ENCODE data around the gene ENO3. TPM values are rescaled to one million over a fixed set of nuclear protein-coding genes. Genes with fewer than 3 reads are reported as not detected.
"Not testable (repeated sequence)": the region's sequence is repeated elsewhere in the genome, so short reads cannot be mapped to it uniquely, and the experiment has no call there.

Gene ENO3
- total and polyA plus RNA-seq, 11 donors: 253 to 1,459 (median 668) TPM

DNA sequence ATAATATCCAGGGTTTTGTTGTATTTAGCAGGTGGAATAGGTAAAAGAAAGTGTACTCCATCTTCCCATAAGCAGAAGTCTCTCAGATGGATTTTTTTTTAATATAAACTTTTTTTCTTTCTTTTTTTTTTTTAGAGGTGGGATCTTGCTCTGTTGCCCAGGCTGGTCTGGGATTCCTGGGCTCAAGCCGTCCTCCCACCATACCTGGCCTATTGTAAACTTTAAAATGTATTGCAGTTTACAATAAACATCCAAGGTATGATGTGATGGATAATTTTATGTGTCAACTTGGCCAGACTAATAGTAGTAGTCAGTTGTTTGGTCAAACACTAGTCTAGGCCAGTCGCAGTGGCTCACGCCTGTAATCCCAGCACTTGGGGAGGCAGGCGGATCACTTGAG lies 29.6 kb upstream of the ENO3 start:
- no peaks in the 10 kb centered on the region for H3K27me3 ChIP-seq
- peaks cover 0 to 9% (median 0%) of the 10 kb centered on the region in 12 donors for H3K4me1 ChIP-seq
- no peak overlapping the region for H3K4me3 ChIP-seq
- no peak overlapping the region for H3K27ac ChIP-seq
- TF ChIP-seq, protein P1, sequence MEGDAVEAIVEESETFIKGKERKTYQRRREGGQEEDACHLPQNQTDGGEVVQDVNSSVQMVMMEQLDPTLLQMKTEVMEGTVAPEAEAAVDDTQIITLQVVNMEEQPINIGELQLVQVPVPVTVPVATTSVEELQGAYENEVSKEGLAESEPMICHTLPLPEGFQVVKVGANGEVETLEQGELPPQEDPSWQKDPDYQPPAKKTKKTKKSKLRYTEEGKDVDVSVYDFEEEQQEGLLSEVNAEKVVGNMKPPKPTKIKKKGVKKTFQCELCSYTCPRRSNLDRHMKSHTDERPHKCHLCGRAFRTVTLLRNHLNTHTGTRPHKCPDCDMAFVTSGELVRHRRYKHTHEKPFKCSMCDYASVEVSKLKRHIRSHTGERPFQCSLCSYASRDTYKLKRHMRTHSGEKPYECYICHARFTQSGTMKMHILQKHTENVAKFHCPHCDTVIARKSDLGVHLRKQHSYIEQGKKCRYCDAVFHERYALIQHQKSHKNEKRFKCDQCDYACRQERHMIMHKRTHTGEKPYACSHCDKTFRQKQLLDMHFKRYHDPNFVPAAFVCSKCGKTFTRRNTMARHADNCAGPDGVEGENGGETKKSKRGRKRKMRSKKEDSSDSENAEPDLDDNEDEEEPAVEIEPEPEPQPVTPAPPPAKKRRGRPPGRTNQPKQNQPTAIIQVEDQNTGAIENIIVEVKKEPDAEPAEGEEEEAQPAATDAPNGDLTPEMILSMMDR (IDR thresholded peaks at IDR 0.05): no peak
- TF ChIP-seq POLR2A (IDR thresholded peaks at IDR 0.05): no peak
- H3K9me3 ChIP-seq: no peaks in the 10 kb centered on the region
- ATAC-seq: no peak
- DNase-seq: no peak
- no peaks in the 10 kb centered on the region for H3K36me3 ChIP-seq
- 92 to 96% (median 94%) methylated on average over 4 of the region's 4 CpGs for WGBS, 4 donors
- intact Hi-C loops (cut with DNase I): no loop called here

DNA sequence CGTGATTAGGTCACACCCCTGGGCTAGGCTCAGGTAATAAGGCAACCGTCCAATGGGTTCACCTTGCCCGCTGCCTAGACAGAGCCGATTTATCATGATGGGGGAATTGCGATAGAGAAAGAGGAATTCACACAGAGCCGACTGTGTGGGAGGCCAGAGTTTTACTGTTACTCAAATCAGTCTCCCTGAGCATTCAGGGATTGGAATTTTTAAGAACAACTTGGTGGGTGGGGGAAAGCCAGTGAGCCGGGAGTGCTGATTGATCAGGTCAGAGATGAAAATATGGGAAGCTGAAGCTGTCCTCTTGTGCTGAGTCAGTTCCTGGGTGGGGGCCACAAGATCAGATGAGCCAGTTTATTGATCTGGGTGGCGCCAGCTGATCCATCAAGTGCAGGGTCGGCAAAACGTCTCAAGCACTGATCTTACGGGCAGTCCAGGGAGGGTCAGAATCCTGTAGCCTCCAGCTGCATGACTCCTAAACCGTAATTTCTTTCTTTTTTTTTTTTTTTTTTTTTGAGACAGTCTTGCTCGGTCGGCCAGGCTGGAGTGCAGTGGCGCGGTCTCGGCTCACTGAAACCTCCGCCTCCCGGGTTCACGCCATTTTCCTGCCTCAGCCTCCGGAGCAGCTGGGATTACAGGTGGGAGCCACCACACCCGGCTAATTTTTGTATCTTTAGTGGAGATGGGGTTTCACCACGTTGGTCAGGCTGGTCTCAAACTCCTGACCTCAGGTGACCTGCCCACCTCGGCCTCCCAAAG lies 24.2 kb upstream of the ENO3 start:
- intact Hi-C loops (cut with DNase I); H3K36me3 ChIP-seq; H3K4me3 ChIP-seq; H3K27ac ChIP-seq; H3K9me3 ChIP-seq; ATAC-seq; H3K4me1 ChIP-seq; DNase-seq; H3K27me3 ChIP-seq: not testable (repeated sequence)
- 88 to 91% (median 89%) methylated on average over 24 of the region's 24 CpGs for WGBS, 4 donors

DNA sequence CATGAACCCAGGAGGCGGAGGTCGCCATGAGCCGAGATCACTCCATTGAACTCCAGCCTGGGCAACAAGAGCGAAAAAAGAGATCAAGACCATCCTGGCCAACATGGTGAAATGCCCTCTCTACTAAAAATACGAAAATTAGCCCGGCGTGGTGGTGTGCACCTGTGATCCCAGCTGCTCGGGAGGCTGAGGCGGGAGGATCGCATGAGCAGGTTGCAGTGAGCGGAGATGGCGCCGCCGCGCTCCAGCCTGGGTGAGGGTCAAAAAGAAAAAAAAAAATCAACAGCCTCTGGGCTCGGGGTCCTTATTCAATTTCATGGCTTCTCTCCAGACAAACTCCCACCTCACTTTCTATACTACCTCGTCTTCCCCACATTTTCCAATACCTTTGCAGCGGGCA lies 22.0 kb upstream of the ENO3 start:
- Histone ChIP-seq H3K4me3 (no peak overlapping the region), H3K27me3 (no peaks in the 10 kb centered on the region), H3K27ac (no peak overlapping the region), H3K36me3 (peaks cover 0 to 6% (median 0%) of the 10 kb centered on the region in 9 donors), H3K9me3 (no peaks in the 10 kb centered on the region), H3K4me1 (peaks cover 0 to 7% (median under 1%) of the 10 kb centered on the region in 12 donors)
- intact Hi-C loops (cut with DNase I): no loop called here
- ATAC-seq: no peak
- no peak for TF ChIP-seq POLR2A (IDR thresholded peaks at IDR 0.05)
- TF ChIP-seq, protein P1 (IDR thresholded peaks at IDR 0.05): no peak
- DNase-seq: no peak
- 97 to 98% (median 98%) methylated on average over 18 of the region's 18 CpGs for WGBS, 4 donors

DNA sequence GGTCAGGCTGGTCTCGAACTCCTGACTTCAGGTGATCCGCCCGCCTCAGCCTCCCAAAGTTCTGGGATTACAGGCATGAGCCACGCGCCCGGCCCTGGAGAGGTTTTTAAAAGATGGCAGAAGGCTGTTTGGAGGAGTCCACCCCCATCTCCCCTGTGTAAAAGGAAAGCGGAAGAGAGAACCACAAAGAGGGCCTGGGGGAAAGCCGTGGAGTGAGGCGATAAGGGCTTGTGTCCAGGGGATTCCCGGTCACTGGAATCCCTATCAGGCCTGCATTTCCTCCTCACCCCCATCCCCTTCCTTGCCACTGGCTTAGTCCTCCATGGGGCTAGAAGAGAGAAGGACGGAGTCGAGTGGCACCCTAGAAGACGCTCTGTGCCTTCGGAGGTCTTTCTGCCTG lies 19.0 kb upstream of the ENO3 start, which contains the start of gene GP1BA:
Gene GP1BA, plus strand, starts transcription at position 315 of the 400 bp plus-strand sequence. CDS start 328 bp downstream, outside the sequence.
- Histone ChIP-seq H3K9me3 (no peaks in the 10 kb centered on the region), H3K4me3 (no peak within 1 kb of the TSS), H3K4me1 (peaks cover 0 to 17% (median 9%) of the 10 kb centered on the region in 12 donors), H3K27ac (no peak within 1 kb of the TSS), H3K36me3 (peaks cover 0 to 19% (median 8%) of the 10 kb centered on the region in 9 donors), H3K27me3 (no peaks in the 10 kb centered on the region)
- ATAC-seq (peak in 1 of 4 donors; percentile 23), DNase-seq (no peak)
- intact Hi-C loops (cut with DNase I): loop anchor here in 2 of 10 donors (10.0 kb wide), 1 partner anchor 53 kb away; the partner anchor contains the start of gene CAMTA2 (in 2 of the 2)
- TF ChIP-seq, protein P1 (IDR thresholded peaks at IDR 0.05): no peak
- TF ChIP-seq POLR2A (IDR thresholded peaks at IDR 0.05): no peak
- WGBS, 4 donors: 55 to 73% (median 61%) methylated on average over 14 of the region's 14 CpGs
